Breast epithelium (tissue), 4 donors: ENCODE measurements around the gene ST6GALNAC1. TPM values are rescaled to one million over a fixed set of nuclear protein-coding genes. Genes with fewer than 3 reads are reported as not detected.

Experiments used
- DNase-seq, 2 donors: peaks; one replicate each; pipeline ENCODE4 v3.0.0-alpha.2; 2019; ENCODE audit warnings: low spot score in 2 of 2
- H3K27ac ChIP-seq, 2 donors: fragments of 200-600 bp; sonication (generic) in 1 of 2; one replicate each; pipeline ENCODE4 v1.5.1; 2016 to 2019; ENCODE audit warnings: mild to moderate bottlenecking in 1 of 2
- H3K27me3 ChIP-seq, 2 donors: fragments of 200-600 bp; sonication (generic) in 1 of 2; one replicate each; pipeline versions ENCODE4 v1.5.1 to v1.6.0; 2017 to 2019; ENCODE audit warnings: control low read depth in 1 of 2, mild to moderate bottlenecking in 1 of 2
- H3K36me3 ChIP-seq: fragments of 200-600 bp; one replicate; pipeline ENCODE4 v1.5.1; 2019
- H3K4me1 ChIP-seq, 2 donors: fragments of 200-600 bp; sonication (generic); one replicate each; pipeline ENCODE4 v1.5.1; 2016 to 2019; ENCODE audit warnings: control low read depth in 1 of 2
- H3K4me3 ChIP-seq, 3 donors: fragments of 200-600 bp; sonication (generic); 1 replicate in 2 of 3; 2 replicates in 1 of 3; pipeline ENCODE4 v1.5.1; 2016 to 2019; ENCODE audit warnings: mild to moderate bottlenecking in 3 of 3, moderate library complexity in 2 of 3
- H3K9me3 ChIP-seq, 2 donors: fragments of 200-600 bp; sonication (generic) in 1 of 2; one replicate each; pipeline ENCODE4 v1.5.1; 2016 to 2019; ENCODE audit warnings: control low read depth in 1 of 2
- CTCF ChIP-seq, 3 donors: fragments of 450-650 bp; IDR thresholded peaks; one replicate each; pipeline ENCODE4 v1.5.1; 2016 to 2017; ENCODE audit warnings: antibody characterized with exemption in 3 of 3, mild to moderate bottlenecking in 3 of 3, moderate library complexity in 3 of 3
- POLR2A ChIP-seq: fragments of 450-650 bp; IDR thresholded peaks from one replicate; pipeline ENCODE4 v1.6.1; 2016; ENCODE audit warnings: antibody characterized with exemption, mild to moderate bottlenecking, moderate library complexity
- POLR2AphosphoS5 ChIP-seq, 3 donors: sonication (generic); formaldehyde crosslinking; IDR thresholded peaks; one replicate each; pipeline ENCODE4 v1.6.1; 2017; ENCODE audit warnings: antibody characterized with exemption in 3 of 3
- intact Hi-C: fragments of 100-400 bp; cut with DNase I; formaldehyde crosslinking; loops from one replicate; pipeline ENCODE4 v1.15.1; 2023; ENCODE audit warnings: low total_unique reads
- total RNA-seq, 3 donors: library from RNA; depleted of rRNA; stranded (reverse); fragments of >200 nt; gene quantifications; one replicate each; pipeline ENCODE4 v1.1.0, GENCODE V29; 2016

The ST6GALNAC1 gene
- total RNA-seq, 3 donors from 2014 or later: 1.3 to 1.6 (median 1.3) TPM

- Histone ChIP-seq H3K27me3 (no peaks in the 10 kb centered on the region), H3K4me3 (no peak overlapping the region)
These were observed 14.1 kb upstream of the ST6GALNAC1 start for GRCh38 chr17:76657505-76658241.

DNA sequence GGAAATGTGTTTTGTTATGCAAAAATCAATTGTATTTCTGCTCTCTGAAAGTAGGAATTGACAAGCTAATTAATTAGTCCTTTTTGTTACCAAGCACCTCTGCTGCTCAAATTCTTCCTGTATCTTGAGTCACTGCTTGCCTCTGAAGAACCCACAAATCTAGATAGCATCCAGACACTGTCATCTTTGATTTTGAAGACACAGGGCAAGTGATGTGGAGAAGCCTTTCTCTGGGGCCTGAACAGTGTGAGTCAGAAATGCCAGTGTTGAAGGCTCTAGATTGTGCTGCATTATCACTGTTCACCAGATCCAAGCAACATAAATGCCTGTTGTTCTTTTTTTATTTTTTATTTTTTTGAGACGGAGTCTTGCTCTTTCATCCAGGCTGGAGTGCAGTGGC is 10.9 kb upstream of the ST6GALNAC1 start:
- Histone ChIP-seq H3K36me3 (no peaks in the 10 kb centered on the region), H3K4me3 (no peak overlapping the region), H3K27me3 (no peaks in the 10 kb centered on the region), H3K4me1 (no peaks in the 10 kb centered on the region), H3K27ac (no peak overlapping the region), H3K9me3 (no peaks in the 10 kb centered on the region)
- no peak for DNase-seq
- intact Hi-C loops: no loop called here
- TF ChIP-seq POLR2AphosphoS5 (IDR thresholded peaks at IDR 0.05) (no peak), POLR2A (no peak), CTCF (IDR thresholded peaks at IDR 0.05) (no peak)

More at GRCh38 chr17:76657505-76658241, 14.1 kb upstream of the ST6GALNAC1 start:
- no peak for TF ChIP-seq CTCF (IDR thresholded peaks at IDR 0.05)
- no peak for TF ChIP-seq POLR2AphosphoS5 (IDR thresholded peaks at IDR 0.05)
- no peak for TF ChIP-seq POLR2A
- Histone ChIP-seq H3K27ac (no peak overlapping the region), H3K36me3 (no peaks in the 10 kb centered on the region), H3K4me1 (no peaks in the 10 kb centered on the region), H3K9me3 (no peaks in the 10 kb centered on the region)
- intact Hi-C loops: no loop called here
- DNase-seq: no peak

GRCh38 chr17:76650504-76650903 is 6.9 kb upstream of the ST6GALNAC1 start:
- Histone ChIP-seq H3K27ac (no peak overlapping the region), H3K4me1 (no peaks in the 10 kb centered on the region), H3K9me3 (no peaks in the 10 kb centered on the region), H3K36me3 (no peaks in the 10 kb centered on the region), H3K4me3 (no peak overlapping the region), H3K27me3 (no peaks in the 10 kb centered on the region)
- DNase-seq: no peak
- intact Hi-C loops: no loop called here
- TF ChIP-seq CTCF (IDR thresholded peaks at IDR 0.05): no peak
- TF ChIP-seq POLR2AphosphoS5 (IDR thresholded peaks at IDR 0.05): no peak
- no peak for TF ChIP-seq POLR2A

- Histone ChIP-seq H3K4me1 (no peaks in the 10 kb centered on the region), H3K27ac (no peak overlapping the region), H3K36me3 (no peaks in the 10 kb centered on the region), H3K9me3 (no peaks in the 10 kb centered on the region), H3K27me3 (no peaks in the 10 kb centered on the region), H3K4me3 (no peak overlapping the region)
- TF ChIP-seq CTCF (IDR thresholded peaks at IDR 0.05): no peak
- no peak for TF ChIP-seq POLR2AphosphoS5 (IDR thresholded peaks at IDR 0.05)
- TF ChIP-seq POLR2A: no peak
- DNase-seq: no peak
- intact Hi-C loops: no loop called here
These were observed 3.2 kb upstream of the ST6GALNAC1 start for GRCh38 chr17:76646712-76647111.

DNA sequence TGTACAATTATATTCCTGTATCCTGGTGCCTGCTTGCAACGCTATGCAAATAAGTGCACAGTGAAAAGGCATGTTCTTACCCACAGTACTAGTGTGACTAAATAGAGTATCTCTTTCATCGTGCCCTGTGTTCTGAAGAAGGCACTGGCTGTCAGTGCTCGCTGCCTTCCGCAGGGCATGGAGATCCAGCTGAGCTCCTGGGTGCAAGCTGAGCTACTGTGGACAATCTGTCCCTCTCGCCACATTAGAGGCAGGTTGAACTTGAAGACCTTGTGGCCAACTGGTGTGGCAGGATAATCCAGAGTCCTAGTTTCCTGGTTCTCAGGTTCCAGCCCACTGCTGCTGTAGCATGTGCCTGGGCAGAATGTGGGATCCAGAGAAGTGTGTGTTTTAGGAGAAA is 1.9 kb upstream of the ST6GALNAC1 start:
- Histone ChIP-seq H3K36me3 (no peaks in the 10 kb centered on the region), H3K4me3 (no peak overlapping the region), H3K27ac (no peak overlapping the region), H3K9me3 (no peaks in the 10 kb centered on the region), H3K4me1 (no peaks in the 10 kb centered on the region), H3K27me3 (no peaks in the 10 kb centered on the region)
- no peak for DNase-seq
- no peak for TF ChIP-seq CTCF (IDR thresholded peaks at IDR 0.05)
- no peak for TF ChIP-seq POLR2AphosphoS5 (IDR thresholded peaks at IDR 0.05)
- no peak for TF ChIP-seq POLR2A
- intact Hi-C loops: no loop called here
